Endothelial cell of hepatic sinusoid (primary cell): ENCODE measurements around the gene ZRANB2.

Experiments
- in situ Hi-C: cut with HindIII; loops from 2 replicates; pipeline ENCODE4 v1.10.0; 2017; ENCODE audit warnings: low sequenced_read_pairs

Gene ZRANB2

GRCh38 chr1:71068325-71069240, 12.3 kb downstream of the ZRANB2 start:
- in situ Hi-C loops, result no loop called here

- in situ Hi-C loops, result no loop called here
Measured at GRCh38 chr1:71054791-71055190, 26.0 kb downstream of the ZRANB2 start.

GRCh38 chr1:71054281-71054731, 26.5 kb downstream of the ZRANB2 start:
- in situ Hi-C loops, result no loop called here

GRCh38 chr1:71053758-71054157, 27.1 kb downstream of the ZRANB2 start:
- in situ Hi-C loops, result no loop called here

- in situ Hi-C loops, result no loop called here
Measured at GRCh38 chr1:71053146-71053545, 27.7 kb downstream of the ZRANB2 start.

- in situ Hi-C loops, result no loop called here
Measured at GRCh38 chr1:71049951-71050598, 30.8 kb downstream of the ZRANB2 start.

- in situ Hi-C loops, result no loop called here
Measured at GRCh38 chr1:71047635-71048607, 32.9 kb downstream of the ZRANB2 start, which contains the start of gene PTGER3. PTGER3 (minus strand) TSS chr1:71047816; CDS start chr1:71047577, 239 bp downstream.

- in situ Hi-C loops, result no loop called here
Measured at GRCh38 chr1:71046891-71047634, 33.8 kb downstream of the ZRANB2 start.

- in situ Hi-C loops, result no loop called here
Measured at GRCh38 chr1:71045463-71046028, 35.3 kb downstream of the ZRANB2 start.

GRCh38 chr1:71044833-71045232, 36.0 kb downstream of the ZRANB2 start:
- in situ Hi-C loops, result no loop called here

- in situ Hi-C loops, result no loop called here
Measured at GRCh38 chr1:71043065-71043464, 37.8 kb downstream of the ZRANB2 start.

GRCh38 chr1:71041806-71042205, 39.0 kb downstream of the ZRANB2 start:
- in situ Hi-C loops, result no loop called here

GRCh38 chr1:71039661-71040262, 41.1 kb downstream of the ZRANB2 start:
- in situ Hi-C loops, result no loop called here

GRCh38 chr1:71038942-71039341, 41.9 kb downstream of the ZRANB2 start:
- in situ Hi-C loops, result no loop called here

- in situ Hi-C loops, result no loop called here
Measured at GRCh38 chr1:71037829-71038620, 42.8 kb downstream of the ZRANB2 start.

GRCh38 chr1:71037066-71037465, 43.8 kb downstream of the ZRANB2 start:
- in situ Hi-C loops, result no loop called here

- in situ Hi-C loops, result no loop called here
Measured at GRCh38 chr1:71033136-71033535, 47.7 kb downstream of the ZRANB2 start.

GRCh38 chr1:71031426-71031825, 49.4 kb downstream of the ZRANB2 start:
- in situ Hi-C loops, result no loop called here

- in situ Hi-C loops, result no loop called here
Measured at GRCh38 chr1:71030026-71030425, 50.8 kb downstream of the ZRANB2 start.
